H1 (cell line): ENCODE data around the gene TELO2. TPM values are rescaled to one million over a fixed set of nuclear protein-coding genes. Genes with fewer than 3 reads are reported as not detected.

ENCODE experiments used
- CTCF ChIA-PET: fragments of 300-600 bp; sonication (Branson Sonifier 250); formaldehyde crosslinking; loops from one replicate; lab custom pipeline; 2021; ENCODE audit not compliant: partially characterized antibody; lab: Charles Lee
- POLR2A ChIA-PET: fragments of 300-600 bp; sonication (Branson Sonifier 250); formaldehyde crosslinking; loops from one replicate; lab custom pipeline; 2021; ENCODE audit warnings: inconsistent platforms; ENCODE audit not compliant: partially characterized antibody; lab: Charles Lee
- DNase-seq, 2 experiments: peaks; one replicate each; pipeline versions ENCODE4 v3.0.0 to v3.0.0-alpha.2; 2010 to 2022; ENCODE audit warnings: low spot score in 2 of 2, low read depth in 1 of 2, mixed read lengths in 1 of 2
- FAIRE-seq: peaks from 2 replicates; lab custom pipeline; 2011; peaks lifted over from hg19 to GRCh38; lab: Jason Lieb, UNC
- H2AFZ ChIP-seq: 2 replicates; pipeline ENCODE4 v1.8.1; 2012; ENCODE audit warnings: low read length, inconsistent platforms
- H2AK5ac ChIP-seq: 2 replicates; pipeline ENCODE4 v1.6.1; 2013; ENCODE audit warnings: low read depth, low read length
- H2BK120ac ChIP-seq: replicated peaks from 2 replicates; pipeline ENCODE3; 2013; ENCODE audit warnings: low read depth, low read length, inconsistent platforms
- H2BK12ac ChIP-seq: 2 replicates; pipeline ENCODE4 v1.6.1; 2013; ENCODE audit warnings: low read depth, low read length
- H2BK15ac ChIP-seq: 2 replicates; pipeline ENCODE4 v1.6.1; 2013; ENCODE audit warnings: low read length
- H2BK20ac ChIP-seq: 2 replicates; pipeline ENCODE4 v1.6.1; 2013; ENCODE audit warnings: low read length
- H2BK5ac ChIP-seq: 2 replicates; pipeline ENCODE4 v1.6.1; 2013; ENCODE audit warnings: low read depth, low read length
- H3K14ac ChIP-seq: 2 replicates; pipeline ENCODE4 v1.6.1; 2013; ENCODE audit warnings: inconsistent platforms; ENCODE audit not compliant: insufficient read length
- H3K18ac ChIP-seq: 2 replicates; pipeline ENCODE4 v1.6.1; 2013; ENCODE audit warnings: low read length; ENCODE audit errors: extremely low read depth
- H3K23ac ChIP-seq: 2 replicates; pipeline ENCODE4 v1.6.1; 2013; ENCODE audit warnings: inconsistent platforms; ENCODE audit not compliant: insufficient read length
- H3K23me2 ChIP-seq: 2 replicates; pipeline ENCODE4 v1.6.1; 2013; ENCODE audit warnings: low read depth, low read length
- H3K27ac ChIP-seq: 2 replicates; pipeline ENCODE4 v1.6.1; 2011; ENCODE audit warnings: low read depth, low read length, inconsistent platforms
- H3K27me3 ChIP-seq, 4 experiments: replicated peaks in 1 of 4; 1 replicate in 1 of 4; 2 replicates in 3 of 4; pipeline versions ENCODE4 v1.6.1 to v1.8.1; 2011 to 2013; ENCODE audit warnings: low read length in 3 of 4, mild to moderate bottlenecking in 3 of 4, inconsistent platforms in 2 of 4, mixed read lengths in 2 of 4, moderate library complexity in 1 of 4; ENCODE audit not compliant: control insufficient read depth in 3 of 4, insufficient read depth in 3 of 4; ENCODE audit errors: extremely low read depth in 1 of 4
- H3K36me3 ChIP-seq, 4 experiments: 2 replicates each; pipeline versions ENCODE4 v1.6.1 to v1.8.1; 2011 to 2013; ENCODE audit warnings: mild to moderate bottlenecking in 4 of 4, low read length in 3 of 4, moderate library complexity in 2 of 4, control low read depth in 1 of 4, inconsistent platforms in 1 of 4; ENCODE audit not compliant: insufficient read depth in 4 of 4, control insufficient read depth in 2 of 4
- H3K4ac ChIP-seq: replicated peaks from 2 replicates; pipeline ENCODE3; 2013; ENCODE audit warnings: low read length, low read depth, mixed read lengths, inconsistent platforms; ENCODE audit not compliant: insufficient read length
- H3K4me1 ChIP-seq, 4 experiments: replicated peaks in 1 of 4; 1 replicate in 1 of 4; 2 replicates in 3 of 4; pipeline versions ENCODE4 v1.6.1 to v1.8.1; 2011 to 2013; ENCODE audit warnings: low read length in 3 of 4, inconsistent platforms in 2 of 4, mixed read lengths in 1 of 4; ENCODE audit not compliant: insufficient read depth in 4 of 4, control insufficient read depth in 3 of 4
- H3K4me2 ChIP-seq, 2 experiments: 2 replicates each; pipeline versions ENCODE4 v1.6.1 to v1.8.1; 2011 to 2013; ENCODE audit warnings: low read depth in 2 of 2, low read length in 2 of 2, control low read depth in 1 of 2, inconsistent platforms in 1 of 2, mild to moderate bottlenecking in 1 of 2; ENCODE audit not compliant: insufficient read depth in 1 of 2
- H3K4me3 ChIP-seq, 4 experiments: fragments of 200-600, 300-600 bp in 1 of 4; sonication (generic), shearing (Covaris generic), sonication (Bioruptor Twin) in 1 of 4; 2 replicates each; pipeline versions ENCODE4 v1.5.1 to v1.8.1; 2011 to 2016; ENCODE audit warnings: low read length in 4 of 4, low read depth in 3 of 4, control low read depth in 2 of 4, inconsistent platforms in 2 of 4, mild to moderate bottlenecking in 2 of 4, mixed read lengths in 1 of 4, moderate library complexity in 1 of 4; ENCODE audit not compliant: insufficient read depth in 2 of 4; ENCODE audit errors: extremely low read depth in 1 of 4
- H3K56ac ChIP-seq: replicated peaks from 2 replicates; pipeline ENCODE3; 2013; ENCODE audit warnings: low read depth, mild to moderate bottlenecking, mixed read lengths, low read length, inconsistent platforms; ENCODE audit not compliant: insufficient read length
- H3K79me1 ChIP-seq: 2 replicates; pipeline ENCODE4 v1.6.1; 2013; ENCODE audit warnings: low read depth, low read length, control low read depth
- H3K79me2 ChIP-seq, 2 experiments: 2 replicates each; pipeline versions ENCODE4 v1.6.1 to v1.8.1; 2012 to 2013; ENCODE audit warnings: low read length in 2 of 2, mild to moderate bottlenecking in 2 of 2, inconsistent platforms in 1 of 2; ENCODE audit not compliant: insufficient read depth in 2 of 2, control insufficient read depth in 1 of 2
- H3K9ac ChIP-seq, 4 experiments: replicated peaks in 1 of 4; 1 replicate in 1 of 4; 2 replicates in 3 of 4; pipeline versions ENCODE4 v1.6.1 to v1.8.1; 2011 to 2013; ENCODE audit warnings: low read depth in 3 of 4, low read length in 3 of 4, control low read depth in 2 of 4, mild to moderate bottlenecking in 2 of 4, moderate library complexity in 2 of 4, inconsistent platforms in 1 of 4; ENCODE audit errors: extremely low read depth in 1 of 4
- H3K9me3 ChIP-seq, 2 experiments: 2 replicates each; pipeline versions ENCODE4 v1.6.1 to v1.8.1; 2012 to 2013; ENCODE audit warnings: mild to moderate bottlenecking in 2 of 2, moderate library complexity in 2 of 2, control low read depth in 1 of 2, inconsistent platforms in 1 of 2, low read depth in 1 of 2, low read length in 1 of 2, mixed read lengths in 1 of 2; ENCODE audit not compliant: insufficient read depth in 2 of 2
- H4K20me1 ChIP-seq, 2 experiments: replicated peaks in 1 of 2; 2 replicates each; pipeline versions ENCODE3 to v1.8.1; 2011 to 2013; ENCODE audit warnings: inconsistent platforms in 2 of 2, low read length in 2 of 2, mild to moderate bottlenecking in 1 of 2; ENCODE audit not compliant: insufficient read depth in 2 of 2, control insufficient read depth in 1 of 2
- H4K5ac ChIP-seq: 2 replicates; pipeline ENCODE4 v1.6.1; 2013; ENCODE audit warnings: low read length, low read depth, mixed read lengths, inconsistent platforms; ENCODE audit not compliant: insufficient read length
- H4K8ac ChIP-seq: 2 replicates; pipeline ENCODE4 v1.8.0; 2013; ENCODE audit warnings: mild to moderate bottlenecking, moderate library complexity, low read length, inconsistent platforms; ENCODE audit not compliant: insufficient read depth; ENCODE audit errors: extremely low read depth
- H4K91ac ChIP-seq: replicated peaks from 2 replicates; pipeline ENCODE3; 2013; ENCODE audit warnings: low read length, mixed read lengths, inconsistent platforms; ENCODE audit not compliant: insufficient read length
- E2F6 ChIP-seq: IDR thresholded peaks from 2 replicates; pipeline ENCODE4 v1.6.1; 2012; ENCODE audit warnings: inconsistent platforms
- GTF2F1 ChIP-seq: IDR thresholded peaks from 2 replicates; pipeline ENCODE4 v1.6.1; 2012; ENCODE audit warnings: low read depth, low read length, improper control_type of control experiment, borderline replicate concordance
- HDAC6 ChIP-seq: IDR thresholded peaks from one replicate; pipeline ENCODE4 v1.7.1; 2012; ENCODE audit warnings: low read depth, mild to moderate bottlenecking, inconsistent platforms, low read length, moderate library complexity
- JUND ChIP-seq: IDR thresholded peaks from 2 replicates; pipeline ENCODE4 v1.6.1; 2011; ENCODE audit warnings: mild to moderate bottlenecking, improper control_type of control experiment, low read length
- SIN3A ChIP-seq, 2 experiments: IDR thresholded peaks in 1 of 2; conservative IDR thresholded peaks in 1 of 2; 2 replicates each; pipeline ENCODE4 v1.6.1; 2011 to 2012; ENCODE audit warnings: low read length in 2 of 2, improper control_type of control experiment in 1 of 2, low read depth in 1 of 2, mild to moderate bottlenecking in 1 of 2
- SP2 ChIP-seq: IDR thresholded peaks from 2 replicates; pipeline ENCODE4 v1.6.1; 2012; ENCODE audit warnings: mild to moderate bottlenecking, low read length, inconsistent platforms
- WGBS, 2 experiments: shearing (Covaris generic) in 1 of 2; methylation state at CpG; one replicate each; pipeline versions ENCODE4 v1.1.6 to v1.1.7; 2013 to 2015; ENCODE audit warnings: low lambda C conversion rate in 2 of 2, mixed read lengths in 2 of 2, inconsistent platforms in 1 of 2, low coverage in 1 of 2, missing lambda C conversion rate in 1 of 2; ENCODE audit not compliant: insufficient replicate concordance in 2 of 2, insufficient coverage in 1 of 2, insufficient read length in 1 of 2; ENCODE audit errors: extremely low coverage in 1 of 2, missing lambda C conversion rate in 1 of 2; 5-methylcytosine and 5-hydroxymethylcytosine counted together
- polyA plus RNA-seq, 7 experiments: library from polyadenylated mRNA; depleted of rRNA in 3 of 7; stranded (reverse) in 5 of 7; unstranded in 2 of 7; fragments of >200 nt in 5 of 7; fragments of 200-250 nt in 2 of 7; gene quantifications; 1 replicate in 5 of 7; 2 replicates in 1 of 7; 4 replicates in 1 of 7; pipeline versions ENCODE4 v1.2.1 to v1.2.3, GENCODE V29; 2011 to 2013; ENCODE audit warnings: missing spikeins in 2 of 7, mixed read lengths in 2 of 7
- total RNA-seq: library from RNA; stranded (reverse); fragmentation: NEBNext Ultra II Directional; extraction: Animal tissue kit (Norgen Biotek cat#: 25700); gene quantifications from 2 replicates; pipeline ENCODE4 v1.2.1, GENCODE V29; 2021

Gene TELO2
- total and polyA plus RNA-seq, 2 of the 8 experiments (the other 6 are each of a cell fraction or from before 2014, with no cell fraction given) = 39.3 to 64.8 TPM

- Histone ChIP-seq H4K8ac (no peak overlapping the region), H2BK15ac (no peak overlapping the region), H3K23me2 (no peaks in the 10 kb centered on the region), H2AK5ac (no peak overlapping the region), H3K27ac (no peak overlapping the region), H2BK12ac (no peak overlapping the region), H3K18ac (no peak overlapping the region), H2BK20ac (no peak overlapping the region), H3K4me2 (no peak overlapping the region), H4K91ac (no peak overlapping the region), H2BK5ac (no peak overlapping the region), H3K79me2 (no peaks in the 10 kb centered on the region), H3K56ac (no peak overlapping the region), H3K4ac (no peak overlapping the region), H3K9me3 (no peaks in the 10 kb centered on the region), H4K20me1 (no peaks in the 10 kb centered on the region), H2BK120ac (no peak overlapping the region), H3K79me1 (no peaks in the 10 kb centered on the region; the same call in 1 of the 2 replicates), H3K14ac (no peak overlapping the region), H3K27me3 (no peaks in the 10 kb centered on the region), H3K36me3 (peaks cover 0 to 3% (median 0%) of the 10 kb centered on the region in 4 experiments; a peak in 2 of 8 replicates), H3K4me1 (no peaks in the 10 kb centered on the region), H3K23ac (no peak overlapping the region), H3K9ac (no peak overlapping the region), H4K5ac (no peak overlapping the region), H2AFZ (no peak overlapping the region), H3K4me3 (no peak overlapping the region)
- POLR2A ChIA-PET = interaction anchor here (0.6 to 2.2 kb wide), 4 partner anchors 9 to 219 kb away, joined by 3 to 7 read pairs (median 3); no protein-coding TSS in a partner anchor
- DNase-seq (no peak), FAIRE-seq (no peak)
- TF ChIP-seq GTF2F1 (no peak), SP2 (no peak), JUND (no peak), HDAC6 (no peak), SIN3A (conservative IDR thresholded peaks at IDR 0.05 in 1 of 2, IDR thresholded peaks at IDR 0.05 in 1 of 2; ENCODE audit: low read depth in 1 of 2, low read length in 2 of 2) (no peak), E2F6 (no peak)
- 89% methylated on average over 15 of the region's 19 CpGs; no CpG with 5 or more reads in 1 of the 2 experiments for WGBS, 2 experiments
- CTCF ChIA-PET = interaction anchor here (0.5 kb wide), 1 partner anchor 190 kb away, joined by 6 read pairs; no protein-coding TSS in a partner anchor
Measured at GRCh38 chr16:1520461-1520860, 27.3 kb downstream of the TELO2 start.
